ENCODE data around the gene KCNH8. TPM values are rescaled to one million over a fixed set of nuclear protein-coding genes. Genes with fewer than 3 reads are reported as not detected.

Gene KCNH8
- total and polyA plus RNA-seq, 4 donors: 0.02 to 0.08 (median 0.05) TPM; not detected in 1

- H3K9me3 ChIP-seq (ENCODE audit: control insufficient read depth in 4 of 4, low read length in 3 of 4): peaks cover 0 to 2% (median 0%) of the 10 kb centered on the region in 4 donors
- H3K36me3 ChIP-seq (ENCODE audit: control insufficient read depth in 4 of 4, insufficient read depth in 3 of 4, low read depth in 1 of 4, low read length in 3 of 4): no peaks in the 10 kb centered on the region
- 65% methylated on average over 2 of the region's 2 CpGs for WGBS
- TF ChIP-seq TAF1 (conservative IDR thresholded peaks at IDR 0.05): no peak
- no peak for TF ChIP-seq REST (IDR thresholded peaks at IDR 0.05)
- no peak for TF ChIP-seq HNF4A (conservative IDR thresholded peaks at IDR 0.05)
- TF ChIP-seq EGR1 (IDR thresholded peaks at IDR 0.05; ENCODE audit: low read depth in 2 of 2): no peak
- TF ChIP-seq GABPA (IDR thresholded peaks at IDR 0.05 in 1 of 2, conservative IDR thresholded peaks at IDR 0.05 in 1 of 2): no peak
- no peak for TF ChIP-seq YY1 (IDR thresholded peaks at IDR 0.05)
- no peak for TF ChIP-seq ZBTB33 (IDR thresholded peaks at IDR 0.05)
- no peak for TF ChIP-seq HNF4G (IDR thresholded peaks at IDR 0.05)
- TF ChIP-seq MAX (IDR thresholded peaks at IDR 0.05): no peak
- TF ChIP-seq RAD21 (IDR thresholded peaks at IDR 0.05): no peak
- no peak for TF ChIP-seq NR2F2 (IDR thresholded peaks at IDR 0.05)
- TF ChIP-seq FOXA1 (IDR thresholded peaks at IDR 0.05): no peak
- TF ChIP-seq ATF3 (IDR thresholded peaks at IDR 0.05): no peak
- no peak for DNase-seq (ENCODE audit: low spot score)
- no peaks in the 10 kb centered on the region for H3K27me3 ChIP-seq (ENCODE audit: control insufficient read depth in 4 of 4, insufficient read depth in 4 of 4, low read length in 3 of 4)
- no peak overlapping the region for H3K4me3 ChIP-seq (ENCODE audit: low read depth in 1 of 3, low read length in 3 of 3)
- no peaks in the 10 kb centered on the region for H3K4me1 ChIP-seq (ENCODE audit: control insufficient read depth in 4 of 4, insufficient read depth in 4 of 4, low read length in 3 of 4)
- H3K9ac ChIP-seq (ENCODE audit: low read depth in 1 of 2, low read length in 2 of 2): no peak overlapping the region
- H3K27ac ChIP-seq (ENCODE audit: low read depth in 1 of 2, low read length in 2 of 2): no peak overlapping the region
Measured at GRCh38 chr3:19199131-19199530, 50.8 kb downstream of the KCNH8 start.

- Histone ChIP-seq H3K27ac (ENCODE audit: low read depth in 1 of 2, low read length in 2 of 2) (no peak overlapping the region), H3K9me3 (ENCODE audit: control insufficient read depth in 4 of 4, low read length in 3 of 4) (peaks cover 0 to 2% (median 0%) of the 10 kb centered on the region in 4 donors), H3K36me3 (ENCODE audit: control insufficient read depth in 4 of 4, insufficient read depth in 3 of 4, low read depth in 1 of 4, low read length in 3 of 4) (no peaks in the 10 kb centered on the region), H3K4me3 (ENCODE audit: low read depth in 1 of 3, low read length in 3 of 3) (no peak overlapping the region), H3K9ac (ENCODE audit: low read depth in 1 of 2, low read length in 2 of 2) (no peak overlapping the region), H3K4me1 (ENCODE audit: control insufficient read depth in 4 of 4, insufficient read depth in 4 of 4, low read length in 3 of 4) (no peaks in the 10 kb centered on the region), H3K27me3 (ENCODE audit: control insufficient read depth in 4 of 4, insufficient read depth in 4 of 4, low read length in 3 of 4) (no peaks in the 10 kb centered on the region)
- WGBS: 80% methylated on average over 2 of the region's 2 CpGs
- no peak for TF ChIP-seq HNF4G (IDR thresholded peaks at IDR 0.05)
- no peak for DNase-seq (ENCODE audit: low spot score)
Measured at GRCh38 chr3:19202303-19202702, 54.0 kb downstream of the KCNH8 start.

GRCh38 chr3:19202754-19203153, 54.4 kb downstream of the KCNH8 start:
- Histone ChIP-seq H3K27me3 (ENCODE audit: control insufficient read depth in 4 of 4, insufficient read depth in 4 of 4, low read length in 3 of 4) (no peaks in the 10 kb centered on the region), H3K27ac (ENCODE audit: low read depth in 1 of 2, low read length in 2 of 2) (no peak overlapping the region), H3K4me3 (ENCODE audit: low read depth in 1 of 3, low read length in 3 of 3) (no peak overlapping the region), H3K4me1 (ENCODE audit: control insufficient read depth in 4 of 4, insufficient read depth in 4 of 4, low read length in 3 of 4) (no peaks in the 10 kb centered on the region), H3K9me3 (ENCODE audit: control insufficient read depth in 4 of 4, low read length in 3 of 4) (peaks cover 0 to 2% (median 0%) of the 10 kb centered on the region in 4 donors), H3K36me3 (ENCODE audit: control insufficient read depth in 4 of 4, insufficient read depth in 3 of 4, low read depth in 1 of 4, low read length in 3 of 4) (no peaks in the 10 kb centered on the region), H3K9ac (ENCODE audit: low read depth in 1 of 2, low read length in 2 of 2) (no peak overlapping the region)
- 85% methylated on average over 3 of the region's 3 CpGs for WGBS
- no peak for DNase-seq (ENCODE audit: low spot score)
- TF ChIP-seq RXRA (IDR thresholded peaks at IDR 0.05) (no peak), MAX (IDR thresholded peaks at IDR 0.05) (no peak), JUND (IDR thresholded peaks at IDR 0.05) (no peak), HNF4A (conservative IDR thresholded peaks at IDR 0.05) (no peak), YY1 (IDR thresholded peaks at IDR 0.05) (no peak), SP1 (IDR thresholded peaks at IDR 0.05) (no peak), REST (IDR thresholded peaks at IDR 0.05) (no peak), CTCF (IDR thresholded peaks at IDR 0.05; ENCODE audit: low read depth, low read length, missing input control) (no peak), RAD21 (IDR thresholded peaks at IDR 0.05) (no peak)
